SK-N-MC (cell line): Measurements from ENCODE around the gene HRH1.

Experiments
- EZH2 ChIP-seq: fragments of 200-600 bp; sonication (generic); IDR thresholded peaks from one replicate; pipeline ENCODE4 v1.6.1; 2017; ENCODE audit warnings: antibody characterized with exemption
- FOXP2 ChIP-seq: optimal IDR thresholded peaks from 2 replicates; pipeline ENCODE3; 2011; ENCODE audit warnings: mild to moderate bottlenecking, moderate library complexity; ENCODE audit not compliant: insufficient read depth; ENCODE audit errors: extremely low read length, control extremely low read depth
- POLR2AphosphoS5 ChIP-seq: IDR thresholded peaks from 2 replicates; pipeline ENCODE4 v1.6.1; 2012; ENCODE audit warnings: mild to moderate bottlenecking, low read depth, low read length, borderline replicate concordance

GRCh38 chr3:11287404-11287803 is 133.1 kb downstream of the HRH1 start:
- TF ChIP-seq EZH2 (no peak), POLR2AphosphoS5 (no peak), FOXP2 (no peak)
